ENCODE results near the gene SLC9A8.

DNA sequence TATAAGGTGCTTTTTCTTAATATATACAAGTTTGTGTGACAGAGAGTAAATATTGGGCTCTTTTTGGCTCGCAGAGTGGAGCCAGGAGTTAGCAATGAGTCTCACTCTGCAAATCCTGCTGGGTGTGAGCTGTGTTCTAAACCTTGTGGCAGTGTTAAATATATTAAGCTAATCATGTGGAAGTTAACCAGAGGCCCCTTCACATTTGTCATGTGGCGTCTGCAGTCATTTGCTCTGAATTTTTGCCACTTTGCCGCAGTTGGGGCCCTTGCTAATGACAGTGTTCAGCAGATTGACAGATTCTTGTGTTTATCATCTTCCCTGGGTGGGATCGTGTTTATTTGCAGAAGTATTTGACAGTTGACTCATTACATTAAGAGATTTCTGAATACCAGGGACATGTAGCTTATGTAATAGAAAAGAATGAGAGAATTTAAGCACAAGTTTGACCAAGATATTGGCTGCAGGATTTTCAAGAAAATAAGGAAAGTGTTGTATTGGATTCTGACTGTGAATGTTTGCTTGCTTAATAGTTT lies 64.8 kb downstream of the SLC9A8 start:
- TF ChIP-seq POLR2A (IDR thresholded peaks at IDR 0.05) (no peak), CTCF (IDR thresholded peaks at IDR 0.05) (no peak), POLR2AphosphoS5 (IDR thresholded peaks at IDR 0.05) (no peak), EP300 (IDR thresholded peaks at IDR 0.05) (no peak)

Measured in stomach (tissue), 4 donors.